Measurements from ENCODE around the gene EIPR1.

The EIPR1 gene

DNA sequence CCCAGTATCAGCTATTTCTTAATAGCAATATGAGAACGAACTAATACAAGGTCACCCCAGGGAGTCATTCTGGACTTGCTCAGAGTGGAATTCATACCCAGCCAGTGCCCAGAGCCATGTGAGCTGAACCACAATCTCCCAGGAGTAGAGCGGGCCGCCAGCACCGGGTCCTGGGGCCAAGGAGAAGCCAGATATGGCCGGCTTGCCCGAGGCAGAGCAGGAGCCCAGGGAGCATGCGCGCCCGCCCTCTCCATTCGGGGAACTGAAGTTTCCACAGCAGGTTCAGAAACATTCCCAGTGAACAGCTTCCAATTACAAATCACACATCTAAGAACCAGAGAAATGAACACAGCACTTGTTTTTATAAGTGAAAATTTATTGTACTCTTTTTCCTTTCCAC, 37.5 kb downstream of the EIPR1 start:
- Histone ChIP-seq H3K9me3 (no peaks in the 10 kb centered on the region), H3K4me3 (ENCODE audit: low read depth, low read length) (no peak overlapping the region), H3K4me1 (no peaks in the 10 kb centered on the region), H3K27me3 (no peaks in the 10 kb centered on the region), H3K36me3 (peaks cover 8% of the 10 kb centered on the region)
- DNase-seq = no peak
- TF ChIP-seq CTCF (IDR thresholded peaks at IDR 0.05; ENCODE audit: low read depth, low read length) = no peak

GRCh38 chr2:3338340-3338739, 39.3 kb downstream of the EIPR1 start:
- H3K4me1 ChIP-seq = no peaks in the 10 kb centered on the region
- no peak for DNase-seq

DNA sequence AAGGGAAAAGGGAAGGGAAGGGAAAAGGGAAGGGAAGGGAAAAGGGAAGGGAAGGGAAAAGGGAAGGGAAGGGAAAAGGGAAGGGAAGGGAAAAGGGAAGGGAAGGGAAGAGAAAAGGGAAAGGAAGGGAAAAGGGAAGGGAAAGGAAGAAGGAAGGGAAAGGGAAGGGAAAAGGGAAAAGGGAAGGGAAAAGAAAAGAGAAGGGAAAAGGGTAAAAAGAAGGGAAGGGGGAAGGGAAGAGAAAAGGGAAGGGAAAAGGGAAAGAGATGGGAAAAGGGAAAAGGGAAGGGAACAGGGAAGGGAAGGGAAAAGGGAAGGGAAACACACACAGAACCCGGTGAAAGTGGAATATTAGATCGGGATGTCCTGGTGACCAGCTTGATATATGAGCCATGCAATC, 40.8 kb downstream of the EIPR1 start:
- H3K9me3 ChIP-seq = no peaks in the 10 kb centered on the region
- TF ChIP-seq CTCF (IDR thresholded peaks at IDR 0.05; ENCODE audit: low read depth, low read length) = no peak
- no peaks in the 10 kb centered on the region for H3K27me3 ChIP-seq
- peaks cover 21% of the 10 kb centered on the region for H3K36me3 ChIP-seq
- no peaks in the 10 kb centered on the region for H3K4me1 ChIP-seq
- H3K4me3 ChIP-seq (ENCODE audit: low read depth, low read length) = no peak overlapping the region
- no peak for DNase-seq

More at GRCh38 chr2:3338340-3338739, 39.3 kb downstream of the EIPR1 start:
- Histone ChIP-seq H3K4me3 (ENCODE audit: low read depth, low read length) (no peak overlapping the region), H3K27me3 (no peaks in the 10 kb centered on the region), H3K9me3 (no peaks in the 10 kb centered on the region), H3K36me3 (peaks cover 13% of the 10 kb centered on the region)
- no peak for TF ChIP-seq CTCF (IDR thresholded peaks at IDR 0.05; ENCODE audit: low read depth, low read length)

GRCh38 chr2:3334392-3335345, 42.9 kb downstream of the EIPR1 start:
- DNase-seq = no peak
- H3K27me3 ChIP-seq = no peaks in the 10 kb centered on the region
- no peaks in the 10 kb centered on the region for H3K4me1 ChIP-seq
- no peaks in the 10 kb centered on the region for H3K9me3 ChIP-seq
- H3K4me3 ChIP-seq (ENCODE audit: low read depth, low read length) = no peak overlapping the region
- peaks cover 21% of the 10 kb centered on the region for H3K36me3 ChIP-seq
- TF ChIP-seq CTCF (IDR thresholded peaks at IDR 0.05; ENCODE audit: low read depth, low read length) = no peak

DNA sequence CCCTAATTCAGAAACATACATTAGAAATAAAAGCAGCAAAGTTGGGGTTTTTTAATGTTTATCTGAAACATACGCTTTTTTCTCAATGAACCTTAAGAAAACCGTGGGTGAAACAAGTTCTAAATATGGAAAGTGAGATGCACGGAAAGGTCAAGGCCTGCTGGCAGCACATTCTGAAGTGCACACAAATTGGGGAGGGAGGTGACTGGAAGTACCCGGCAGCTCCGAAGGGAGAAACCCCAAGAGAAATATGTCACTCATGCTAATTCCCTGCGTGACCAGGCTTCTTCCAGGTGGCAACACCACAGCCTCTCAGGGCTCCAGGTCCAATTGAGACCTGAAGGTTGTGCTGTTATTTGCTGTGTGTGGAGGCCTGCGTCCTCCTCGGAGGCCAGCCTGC, 45.5 kb downstream of the EIPR1 start:
- TF ChIP-seq CTCF (IDR thresholded peaks at IDR 0.05; ENCODE audit: low read depth, low read length) = no peak
- Histone ChIP-seq H3K27me3 (no peaks in the 10 kb centered on the region), H3K4me1 (no peaks in the 10 kb centered on the region), H3K36me3 (peaks cover 21% of the 10 kb centered on the region), H3K4me3 (ENCODE audit: low read depth, low read length) (no peak overlapping the region), H3K9me3 (no peaks in the 10 kb centered on the region)
- DNase-seq = no peak

- Histone ChIP-seq H3K4me3 (ENCODE audit: low read depth, low read length) (no peak overlapping the region), H3K4me1 (no peaks in the 10 kb centered on the region), H3K36me3 (peaks cover 12% of the 10 kb centered on the region), H3K27me3 (no peaks in the 10 kb centered on the region), H3K9me3 (no peaks in the 10 kb centered on the region)
- DNase-seq = no peak
- no peak for TF ChIP-seq CTCF (IDR thresholded peaks at IDR 0.05; ENCODE audit: low read depth, low read length)
Measured at GRCh38 chr2:3329491-3329890, 48.1 kb downstream of the EIPR1 start.
